ENCODE measurements around the gene AVPR2. TPM values are rescaled to one million over a fixed set of nuclear protein-coding genes. Genes with fewer than 3 reads are reported as not detected.

AVPR2 gene
- total RNA-seq, 4 donors from 2014 or later = 1.2 to 7.6 (median 4.5) TPM

DNA sequence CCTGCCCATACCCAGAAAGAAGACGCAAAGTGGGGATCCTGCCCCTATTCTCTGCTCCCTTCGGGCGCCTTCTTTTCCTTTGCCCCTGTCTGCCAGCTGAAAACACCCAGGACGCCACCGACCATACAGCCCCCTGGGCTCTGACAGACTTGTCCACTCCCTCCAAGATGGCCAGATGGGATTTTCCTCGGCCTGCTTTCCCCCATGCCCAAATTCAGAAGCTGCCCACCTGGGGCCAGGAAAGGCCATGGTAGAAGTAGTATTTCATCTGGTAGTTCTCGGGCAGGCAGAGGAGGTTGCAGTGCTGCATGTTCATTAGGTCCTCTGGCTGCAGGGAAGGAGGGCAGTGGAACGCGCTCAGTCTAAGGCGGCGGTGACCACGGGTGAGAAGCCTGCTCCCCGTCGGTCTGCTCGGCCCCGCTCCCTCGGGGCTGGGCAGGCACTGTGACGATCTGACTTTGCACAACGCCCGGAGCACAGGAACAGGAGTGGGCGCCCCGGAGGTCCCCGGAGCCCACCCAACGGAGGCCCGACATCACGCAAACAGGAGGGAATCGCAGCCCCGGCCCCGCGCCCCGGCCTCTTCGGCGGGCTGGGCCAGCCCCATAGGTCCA lies 29.8 kb downstream of the AVPR2 start:
- H3K27me3 ChIP-seq = no peaks in the 10 kb centered on the region
- peaks cover 15 to 35% (median 21%) of the 10 kb centered on the region in 4 donors for H3K4me1 ChIP-seq
- peak overlapping the region; percentile 66 to 82 (median 72) for H3K27ac ChIP-seq (replicated peaks in 1 of 4)
- no peaks in the 10 kb centered on the region for H3K9me3 ChIP-seq
- WGBS = 53% methylated on average over 7 of the region's 33 CpGs
- intact Hi-C loops (cut with DNase I) = no loop called here
- TF ChIP-seq, protein P1, sequence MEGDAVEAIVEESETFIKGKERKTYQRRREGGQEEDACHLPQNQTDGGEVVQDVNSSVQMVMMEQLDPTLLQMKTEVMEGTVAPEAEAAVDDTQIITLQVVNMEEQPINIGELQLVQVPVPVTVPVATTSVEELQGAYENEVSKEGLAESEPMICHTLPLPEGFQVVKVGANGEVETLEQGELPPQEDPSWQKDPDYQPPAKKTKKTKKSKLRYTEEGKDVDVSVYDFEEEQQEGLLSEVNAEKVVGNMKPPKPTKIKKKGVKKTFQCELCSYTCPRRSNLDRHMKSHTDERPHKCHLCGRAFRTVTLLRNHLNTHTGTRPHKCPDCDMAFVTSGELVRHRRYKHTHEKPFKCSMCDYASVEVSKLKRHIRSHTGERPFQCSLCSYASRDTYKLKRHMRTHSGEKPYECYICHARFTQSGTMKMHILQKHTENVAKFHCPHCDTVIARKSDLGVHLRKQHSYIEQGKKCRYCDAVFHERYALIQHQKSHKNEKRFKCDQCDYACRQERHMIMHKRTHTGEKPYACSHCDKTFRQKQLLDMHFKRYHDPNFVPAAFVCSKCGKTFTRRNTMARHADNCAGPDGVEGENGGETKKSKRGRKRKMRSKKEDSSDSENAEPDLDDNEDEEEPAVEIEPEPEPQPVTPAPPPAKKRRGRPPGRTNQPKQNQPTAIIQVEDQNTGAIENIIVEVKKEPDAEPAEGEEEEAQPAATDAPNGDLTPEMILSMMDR (IDR thresholded peaks at IDR 0.05) = no peak
- no peak for TF ChIP-seq POLR2AphosphoS5 (IDR thresholded peaks at IDR 0.05)
- no peak for TF ChIP-seq POLR2A (IDR thresholded peaks at IDR 0.05; ENCODE audit: low read depth)
- TF ChIP-seq EP300 (IDR thresholded peaks at IDR 0.05) = no peak
- peaks cover 0 to 43% (median 33%) of the 10 kb centered on the region in 4 donors for H3K36me3 ChIP-seq
- H3K4me3 ChIP-seq = peak overlapping the region; percentile 68 to 92 (median 72)
- no peak for DNase-seq (ENCODE audit: extremely low spot score)

DNA sequence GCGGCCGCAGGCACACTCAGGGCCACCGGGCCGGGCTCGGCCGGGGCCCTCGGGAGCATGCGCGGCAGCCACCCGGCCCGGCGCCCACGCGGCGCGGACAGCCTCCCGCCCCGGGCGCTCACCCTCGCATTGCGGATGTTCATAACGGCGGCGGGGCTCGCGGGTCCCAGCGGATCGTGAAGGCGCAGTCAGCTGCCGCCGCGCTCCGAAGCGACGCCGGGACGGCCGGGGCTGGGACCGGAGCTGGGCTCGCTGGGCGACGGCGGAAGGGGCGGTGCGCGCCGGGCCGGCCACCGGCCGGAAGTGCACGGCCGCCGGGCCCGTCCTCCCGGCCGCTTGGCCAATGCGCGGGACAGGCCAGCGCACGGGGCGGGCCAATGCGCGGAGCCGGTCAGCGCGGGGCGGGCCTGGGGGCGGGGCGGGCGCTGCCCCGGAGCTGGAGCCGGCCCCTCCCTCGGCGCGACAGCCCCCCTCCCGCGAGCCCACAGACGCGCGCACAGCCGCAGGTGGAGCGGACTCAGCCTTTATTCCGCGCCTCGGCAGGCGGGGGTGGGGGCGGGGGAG lies 30.4 kb downstream of the AVPR2 start, which contains the start of gene NAA10:
TSS of gene NAA10 (minus strand) at position 276 of the 564 bp plus-strand sequence. CDS start at position 143, 133 bp downstream.
- Histone ChIP-seq H3K4me1 (peaks cover 13 to 30% (median 20%) of the 10 kb centered on the region in 4 donors), H3K27me3 (no peaks in the 10 kb centered on the region), H3K4me3 (peak within 1 kb of the TSS; percentile 68 to 92 (median 72)), H3K27ac (replicated peaks in 1 of 4) (peak within 1 kb of the TSS; percentile 66 to 82 (median 72)), H3K9me3 (no peaks in the 10 kb centered on the region), H3K36me3 (peaks cover 0 to 37% (median 31%) of the 10 kb centered on the region in 4 donors)
- 15% methylated on average over 4 of the region's 87 CpGs for WGBS
- intact Hi-C loops (cut with DNase I) = no loop called here
- no peak for DNase-seq (ENCODE audit: extremely low spot score)
- no peak for TF ChIP-seq EP300 (IDR thresholded peaks at IDR 0.05)
- TF ChIP-seq POLR2AphosphoS5 (IDR thresholded peaks at IDR 0.05) = peak in 1 of 2 donors; percentile 50
- TF ChIP-seq, protein P1 (IDR thresholded peaks at IDR 0.05) = no peak

GRCh38 chrX:153935326-153935851 lies 30.9 kb downstream of the AVPR2 start:
- intact Hi-C loops (cut with DNase I) = no loop called here
- 34% methylated on average over 24 of the region's 32 CpGs for WGBS
- Histone ChIP-seq H3K36me3 (peaks cover 0 to 32% (median 27%) of the 10 kb centered on the region in 4 donors), H3K4me3 (peak overlapping the region; percentile 68 to 92 (median 72)), H3K9me3 (no peaks in the 10 kb centered on the region), H3K27ac (replicated peaks in 1 of 4) (peak overlapping the region; percentile 55 to 82 (median 63)), H3K27me3 (no peaks in the 10 kb centered on the region), H3K4me1 (peaks cover 13 to 30% (median 20%) of the 10 kb centered on the region in 4 donors)
- no peak for DNase-seq (ENCODE audit: extremely low spot score)
- TF ChIP-seq POLR2AphosphoS5 (IDR thresholded peaks at IDR 0.05) (no peak), POLR2A (IDR thresholded peaks at IDR 0.05; ENCODE audit: low read depth) (no peak), EP300 (IDR thresholded peaks at IDR 0.05) (no peak)
- TF ChIP-seq, protein P1 (IDR thresholded peaks at IDR 0.05) = no peak

GRCh38 chrX:153937056-153937455 lies 32.6 kb downstream of the AVPR2 start:
- intact Hi-C loops (cut with DNase I) = no loop called here
- no peak for DNase-seq (ENCODE audit: extremely low spot score)
- Histone ChIP-seq H3K36me3 (peaks cover 0 to 15% (median 10%) of the 10 kb centered on the region in 4 donors), H3K27me3 (no peaks in the 10 kb centered on the region), H3K4me3 (no peak overlapping the region), H3K4me1 (peaks cover 13 to 34% (median 20%) of the 10 kb centered on the region in 4 donors), H3K9me3 (no peaks in the 10 kb centered on the region), H3K27ac (replicated peaks in 1 of 4) (no peak overlapping the region)
- TF ChIP-seq EP300 (IDR thresholded peaks at IDR 0.05) = no peak
- TF ChIP-seq, protein P1 (IDR thresholded peaks at IDR 0.05) = no peak
- TF ChIP-seq POLR2AphosphoS5 (IDR thresholded peaks at IDR 0.05) = no peak
- no peak for TF ChIP-seq POLR2A (IDR thresholded peaks at IDR 0.05; ENCODE audit: low read depth)
- WGBS = 78% methylated on average over 3 of the region's 3 CpGs

Data from esophagus muscularis mucosa (tissue), 4 donors.